Hematopoietic multipotent progenitor cell treated with erythropoietin and hydrocortisone succinate and interleukin-3 and kit ligand, for 17 days (in vitro differentiated cells): ENCODE results near the gene PDP2.

Experiments
- DNase-seq: peaks from one replicate; pipeline ENCODE4 v3.0.0-alpha.2; 2015; ENCODE audit warnings: low spot score

Gene PDP2

DNA sequence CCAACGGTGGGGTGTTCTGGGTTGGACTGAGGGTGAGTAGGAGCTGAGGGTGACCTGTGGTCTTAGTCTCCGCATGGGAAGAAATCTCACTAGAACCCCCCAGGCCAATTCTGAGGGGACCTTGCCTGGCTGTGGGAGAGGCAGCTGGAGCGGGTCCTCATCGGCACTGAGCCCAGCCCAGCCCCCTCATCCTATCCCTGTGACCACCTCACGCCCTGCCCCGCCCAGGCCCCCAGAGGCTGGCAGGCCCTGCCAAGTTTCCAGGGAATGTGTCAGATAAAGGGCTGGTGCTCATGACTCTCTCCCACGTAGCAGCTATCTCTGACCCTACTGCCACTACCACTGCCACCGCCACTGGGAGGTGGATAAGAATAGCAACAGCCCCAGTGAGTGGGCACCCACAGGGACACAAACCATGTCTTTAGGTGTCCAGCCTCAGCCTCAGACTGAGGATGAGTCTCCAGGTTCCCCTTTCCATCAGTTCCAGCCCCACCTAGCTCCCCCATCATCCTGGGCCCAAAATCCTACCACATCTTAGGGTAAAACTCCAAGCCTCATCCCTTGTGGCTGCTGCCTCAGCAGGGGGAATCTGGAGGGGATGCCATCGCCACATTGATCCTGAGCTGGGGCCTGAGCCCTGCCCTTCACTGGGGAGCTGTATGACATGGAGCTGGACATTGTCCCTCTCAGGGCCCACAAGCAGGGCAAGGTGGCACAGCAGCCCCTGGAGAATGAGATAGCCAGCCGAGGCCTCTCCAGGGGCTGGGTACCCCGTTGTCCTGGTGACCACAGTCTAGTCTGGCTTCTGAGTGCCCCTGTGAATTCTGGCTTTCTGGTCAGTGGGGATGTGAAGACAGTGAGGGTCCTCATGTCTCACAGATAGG is 23.5 kb downstream of the PDP2 start:
- peak; percentile 37 for DNase-seq

DNA sequence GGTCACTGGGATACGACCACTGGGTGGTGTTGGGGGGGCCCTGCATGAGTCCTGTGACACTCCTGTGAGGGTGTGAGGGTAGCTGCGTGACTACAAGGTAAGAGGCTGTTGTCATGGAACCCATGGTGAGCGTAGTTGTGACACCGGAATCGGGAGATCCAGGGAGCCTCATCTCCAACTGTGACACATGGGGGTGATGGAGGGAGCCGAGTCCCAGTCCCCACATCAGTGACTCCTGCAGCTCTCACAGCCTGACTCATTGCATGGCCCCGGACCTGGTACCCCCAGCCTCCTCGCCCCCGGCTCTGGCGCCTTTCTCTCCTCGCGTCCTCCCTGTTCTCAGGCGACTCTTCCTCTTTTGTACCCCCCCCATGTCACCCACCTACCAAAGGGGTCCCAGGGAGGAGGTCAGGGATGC is 24.1 kb downstream of the PDP2 start:
- no peak for DNase-seq

DNA sequence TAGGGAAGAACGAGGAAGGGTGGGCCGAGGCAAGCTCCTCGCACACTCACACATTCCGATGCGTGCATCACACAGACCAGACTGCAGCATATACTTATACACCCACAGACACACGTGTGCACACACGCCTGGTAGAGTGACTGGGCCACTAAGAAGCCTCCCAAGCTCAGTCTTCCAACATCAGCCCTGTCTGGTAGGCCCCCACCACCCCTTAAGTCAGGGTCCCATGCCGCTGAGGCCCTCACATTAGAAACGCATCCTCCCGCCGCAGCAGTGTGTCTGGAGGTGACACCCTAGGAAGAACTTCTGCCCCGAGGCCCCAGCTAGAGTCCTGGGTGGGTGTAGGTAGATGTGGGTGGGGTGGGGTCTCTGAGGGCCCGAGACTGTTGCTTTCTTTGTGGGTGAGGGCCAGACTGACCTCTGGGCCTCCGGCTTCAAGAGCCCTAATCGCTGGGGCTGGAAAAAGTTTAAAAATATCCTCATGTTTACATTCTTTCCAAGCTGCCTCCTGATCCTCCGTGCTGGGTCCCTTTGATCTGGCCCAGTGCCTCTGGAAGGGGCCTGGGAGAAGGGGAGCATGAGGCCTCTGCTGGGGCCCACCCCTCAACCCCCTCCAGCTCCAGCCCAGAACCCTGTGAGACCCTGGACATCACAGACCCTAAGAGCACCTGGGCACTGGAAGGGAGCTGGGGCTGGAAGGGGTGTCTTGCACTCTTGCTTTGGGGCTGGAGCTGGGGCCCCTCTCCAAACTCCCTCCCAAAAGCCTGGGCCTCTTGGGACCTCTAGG is 24.7 kb downstream of the PDP2 start:
- DNase-seq: no peak

DNA sequence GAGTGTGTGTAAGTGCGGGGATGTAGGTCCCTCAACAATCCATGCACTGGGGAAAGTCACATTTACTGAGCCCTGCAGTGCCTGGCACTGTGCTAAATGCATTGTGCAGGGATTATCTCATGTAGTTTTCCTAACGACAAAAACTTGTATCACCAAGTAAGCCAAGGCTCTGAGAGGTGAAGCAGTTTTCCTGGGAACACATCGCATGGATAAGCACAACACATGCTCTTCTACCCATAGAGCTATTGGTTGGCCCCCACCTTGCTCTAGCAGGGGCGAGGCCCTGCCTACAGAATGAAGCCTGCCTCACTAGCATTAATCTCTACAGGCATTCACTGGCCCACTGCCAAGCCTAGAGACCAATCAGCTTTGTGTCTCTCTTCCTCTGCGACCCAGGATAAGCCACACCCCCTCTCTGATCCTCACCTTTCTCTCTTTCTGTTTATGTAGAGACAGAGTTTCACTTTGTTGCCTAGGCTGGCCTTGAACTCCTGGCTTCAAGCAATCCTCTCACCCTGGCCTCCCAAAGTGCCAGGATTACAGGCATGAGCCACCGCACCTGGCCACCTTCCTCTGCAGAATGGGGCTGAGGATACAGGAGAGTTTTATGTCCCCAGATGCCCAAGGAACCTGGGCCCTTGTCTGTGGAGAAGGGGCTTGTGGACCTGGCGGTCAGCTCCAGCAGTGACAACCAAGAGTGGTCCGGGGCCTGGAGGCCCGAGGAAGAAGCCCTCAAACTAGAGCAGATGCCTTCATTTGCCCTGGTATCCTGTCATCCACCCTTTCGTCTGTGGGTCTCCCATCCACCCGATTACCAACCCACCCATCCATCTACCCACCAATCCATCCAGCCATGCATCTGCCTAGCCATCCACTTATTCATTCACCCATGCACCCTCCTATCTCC is 25.6 kb downstream of the PDP2 start:
- DNase-seq: peak; percentile 85

DNA sequence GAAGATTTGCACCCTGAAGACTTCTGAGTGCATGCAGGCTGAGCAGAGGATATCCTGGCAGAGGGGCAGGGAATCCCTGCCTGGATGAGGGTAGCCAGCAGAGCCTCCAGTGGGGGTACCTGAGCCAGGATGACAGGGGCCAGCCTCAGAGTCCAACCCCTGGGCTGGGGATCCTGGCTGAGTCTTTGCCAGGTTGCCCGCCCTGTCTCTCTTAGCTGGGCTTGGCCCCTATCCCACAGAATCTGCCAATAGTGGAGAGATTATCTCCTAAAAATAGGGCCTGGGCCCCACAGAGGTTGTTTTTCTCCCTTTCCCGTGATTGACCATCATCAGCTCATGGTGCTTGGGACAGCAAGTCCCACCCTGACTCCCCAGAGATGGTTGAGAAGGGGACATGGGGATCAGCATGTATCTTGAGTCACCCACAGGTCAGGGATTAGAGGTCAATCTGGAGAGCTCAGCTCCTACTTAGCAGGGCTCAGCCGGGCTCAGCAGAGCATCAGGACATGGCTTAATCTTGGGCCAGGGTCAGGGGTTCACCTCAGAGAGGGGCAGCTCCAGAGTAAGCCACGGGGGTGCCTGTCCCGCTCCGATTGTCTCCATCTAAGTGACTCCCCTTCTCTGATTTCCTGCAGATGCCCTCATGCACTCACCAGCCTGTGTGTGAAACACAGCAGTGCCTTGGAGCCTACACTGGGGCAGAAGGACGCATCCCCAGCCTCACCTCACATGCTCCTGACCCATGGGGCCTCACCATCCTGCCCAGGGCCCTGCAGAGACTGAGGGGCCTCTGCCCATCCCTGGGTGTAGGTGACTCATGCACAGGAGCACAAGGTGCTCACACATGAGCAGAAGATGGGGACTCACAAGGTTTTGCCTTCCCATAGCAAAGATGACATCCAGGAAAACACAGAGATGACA is 26.9 kb downstream of the PDP2 start:
- no peak for DNase-seq

DNA sequence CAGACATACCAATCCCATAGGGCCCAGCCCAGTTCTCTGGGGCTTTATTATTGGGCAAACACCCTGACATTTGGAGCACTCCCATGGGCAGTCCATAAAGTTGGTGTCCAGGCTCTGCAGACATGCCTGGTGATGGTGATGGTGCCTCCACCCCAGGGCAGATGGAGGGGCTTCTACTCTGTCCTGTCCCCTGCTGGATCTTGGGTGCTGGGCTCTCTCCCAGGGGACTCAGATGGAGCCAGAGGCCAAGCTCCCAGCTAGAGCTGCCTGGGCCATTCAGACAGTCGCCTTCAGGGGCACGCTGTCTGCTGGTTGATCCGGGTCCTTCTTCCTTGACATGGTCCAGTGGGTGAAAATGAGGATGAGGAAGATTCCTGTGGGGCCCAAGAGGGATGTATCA is 27.8 kb downstream of the PDP2 start:
- no peak for DNase-seq

DNA sequence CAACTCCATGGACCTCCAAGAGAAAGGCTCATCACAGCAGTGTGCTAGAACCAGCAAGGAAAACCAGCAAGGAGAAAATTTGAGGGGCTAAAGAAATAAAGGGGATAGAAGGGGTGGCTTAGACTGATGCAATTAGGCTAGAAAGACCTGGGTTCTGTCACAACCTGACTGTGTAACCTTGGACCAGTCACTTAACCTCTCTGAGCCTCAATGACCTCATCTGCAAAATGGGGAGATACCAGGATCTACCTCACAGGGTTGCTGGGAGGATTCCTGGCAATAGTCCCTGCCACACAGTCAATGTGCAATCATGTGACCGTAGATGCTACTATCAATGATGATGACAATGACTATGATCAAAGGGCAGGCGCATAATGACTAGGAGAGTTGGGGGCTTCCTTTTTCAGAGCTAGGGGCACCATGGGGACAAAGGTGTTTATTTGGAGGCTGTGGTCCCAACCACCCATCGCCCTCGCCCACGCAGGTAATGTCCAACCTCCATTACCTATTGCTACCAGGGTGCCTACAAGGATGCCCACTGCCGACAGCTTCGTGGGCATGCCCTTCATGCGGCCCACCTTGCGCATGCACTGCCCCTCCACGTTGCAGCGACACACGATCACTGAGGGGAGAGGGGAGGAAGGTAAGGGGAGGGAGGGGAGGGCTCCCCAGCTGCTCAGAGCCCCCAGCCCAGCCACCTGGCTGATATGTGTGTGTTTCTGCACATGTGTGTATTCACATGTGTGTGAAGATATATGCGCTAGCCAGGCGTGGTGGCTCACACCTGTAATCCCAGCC is 28.6 kb downstream of the PDP2 start:
- DNase-seq: no peak

DNA sequence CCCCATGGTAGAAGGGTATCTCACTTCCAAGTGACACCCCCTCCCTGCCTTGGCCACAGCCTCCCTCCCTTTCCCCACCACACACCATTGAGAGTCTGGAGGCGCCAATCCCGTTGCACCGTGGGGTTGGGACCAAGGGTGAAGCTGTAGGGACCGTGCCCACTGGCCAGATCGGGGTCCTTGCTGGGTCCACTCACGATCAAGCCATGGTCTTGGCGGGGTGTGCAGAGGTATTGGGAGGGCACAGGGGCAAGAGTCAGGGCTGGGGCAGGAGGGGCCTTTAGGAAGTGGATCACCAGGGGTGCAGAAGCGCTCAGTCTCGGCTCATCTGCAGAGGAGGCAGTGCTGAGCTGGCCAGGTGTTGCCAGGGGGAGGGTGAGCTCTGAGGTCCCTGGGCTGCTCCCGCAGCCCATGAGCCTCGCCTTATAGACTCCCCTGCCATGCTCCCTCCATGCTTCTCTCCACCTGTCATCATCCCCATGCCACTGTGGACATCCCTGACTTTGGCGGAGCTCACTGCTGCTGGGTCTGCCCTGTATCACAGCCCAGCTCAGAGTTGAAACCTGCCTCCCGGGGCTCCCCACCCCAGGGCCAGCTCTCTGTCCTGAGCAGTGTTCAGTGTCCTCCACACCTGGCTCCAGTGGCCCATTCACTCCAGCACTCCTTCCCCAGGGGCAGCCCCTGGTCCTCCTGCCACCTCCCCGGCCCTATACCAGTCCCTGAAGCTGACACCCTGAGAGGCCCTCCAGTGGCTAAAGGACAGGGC is 30.0 kb downstream of the PDP2 start:
- no peak for DNase-seq

DNA sequence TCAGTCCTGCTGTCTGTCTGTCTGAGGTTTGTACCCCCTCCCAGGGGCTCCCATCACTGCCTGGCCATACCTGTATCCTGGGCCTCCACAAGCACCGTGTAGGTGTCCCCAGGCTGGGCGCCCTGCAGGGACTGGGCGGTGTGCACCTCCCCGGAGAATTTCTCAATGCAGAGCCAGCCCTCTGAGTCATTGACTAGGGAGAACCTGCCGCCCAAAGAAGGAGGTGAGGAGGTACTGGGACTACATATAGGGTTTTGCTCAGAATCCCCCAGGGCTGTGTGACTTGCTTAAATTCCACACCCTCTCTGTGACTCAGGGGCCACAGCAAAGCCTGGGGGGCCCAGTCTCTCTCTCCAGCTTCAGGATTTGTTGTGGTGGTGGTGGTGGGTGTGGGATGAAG is 30.8 kb downstream of the PDP2 start:
- no peak for DNase-seq

DNA sequence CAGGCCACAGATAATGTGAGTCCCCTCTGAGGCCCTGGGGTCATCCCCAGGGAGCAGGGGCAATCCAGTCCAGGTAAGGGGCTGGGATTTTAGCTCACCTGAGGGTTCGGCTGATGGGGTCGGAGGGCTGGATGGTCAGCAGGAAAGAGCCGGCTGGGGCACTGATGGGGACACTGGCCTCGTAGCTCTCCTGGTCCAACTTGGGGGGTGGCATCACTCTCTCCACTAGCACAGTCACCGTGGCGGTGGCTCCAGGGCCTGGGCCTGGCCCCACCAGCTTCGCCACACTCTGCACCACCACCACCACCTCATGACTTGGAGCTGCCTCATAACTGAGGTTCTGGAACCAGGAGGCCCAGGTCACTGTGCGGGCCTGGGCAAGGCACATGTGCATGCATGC is 31.5 kb downstream of the PDP2 start:
- DNase-seq: no peak

DNA sequence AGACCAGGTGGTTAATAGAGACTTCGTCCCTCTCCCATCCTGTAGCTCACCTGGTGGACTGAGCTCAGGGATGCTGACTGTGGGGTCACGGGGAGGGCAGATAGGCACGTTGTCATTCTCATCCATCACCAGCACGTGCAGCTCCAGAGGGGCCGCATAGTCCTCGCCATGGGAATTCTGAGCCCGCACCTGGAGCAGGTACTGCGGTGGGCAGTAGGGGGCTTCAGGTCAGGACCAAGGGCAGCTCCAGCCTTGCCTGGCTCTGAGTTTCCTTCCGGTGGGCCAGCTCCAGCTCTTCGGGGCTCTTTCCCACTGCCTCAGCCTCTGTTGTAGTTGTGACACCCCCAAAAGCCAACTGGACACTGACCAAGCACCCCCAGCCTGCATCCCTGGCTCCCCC is 32.8 kb downstream of the PDP2 start:
- DNase-seq: no peak

DNA sequence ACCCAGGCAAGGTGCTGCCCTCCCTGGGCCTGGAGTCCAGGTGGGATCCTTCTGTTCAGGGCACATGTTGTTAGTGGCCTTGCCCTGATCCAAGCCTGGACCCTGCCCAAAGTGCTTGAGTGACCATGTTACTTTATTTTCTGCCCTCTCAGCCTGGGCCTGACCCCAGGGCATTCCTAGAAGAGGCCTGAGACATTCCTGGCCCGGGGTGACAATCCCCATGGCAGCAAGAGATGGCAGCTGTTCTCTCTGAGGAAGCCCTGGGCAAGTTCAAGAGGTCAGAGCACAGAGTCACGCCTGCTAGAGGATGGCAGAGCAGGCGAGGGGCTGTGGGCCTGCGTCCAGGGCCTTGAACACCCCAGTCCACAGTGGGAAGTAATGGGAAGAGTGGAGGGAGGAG is 33.4 kb downstream of the PDP2 start:
- DNase-seq: no peak

DNA sequence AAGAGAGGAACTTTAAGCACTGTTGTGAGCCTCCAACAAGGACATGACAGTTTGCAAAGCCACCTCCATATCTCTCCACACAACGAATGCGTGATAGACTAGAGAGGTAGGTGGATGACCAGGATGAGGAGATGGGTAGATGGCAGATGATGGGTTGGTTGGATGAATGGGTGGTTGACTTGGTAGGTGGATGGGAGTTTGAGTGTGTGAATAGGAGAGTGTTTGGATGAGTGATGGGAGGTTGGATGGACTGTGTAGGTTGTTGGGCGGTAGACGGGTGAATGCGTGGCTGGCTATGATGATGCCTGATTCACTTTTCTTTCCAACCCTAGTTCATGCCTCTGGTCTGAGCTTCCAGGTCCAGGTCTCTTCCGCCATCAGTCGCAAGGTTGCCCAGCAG is 34.2 kb downstream of the PDP2 start:
- no peak for DNase-seq

DNA sequence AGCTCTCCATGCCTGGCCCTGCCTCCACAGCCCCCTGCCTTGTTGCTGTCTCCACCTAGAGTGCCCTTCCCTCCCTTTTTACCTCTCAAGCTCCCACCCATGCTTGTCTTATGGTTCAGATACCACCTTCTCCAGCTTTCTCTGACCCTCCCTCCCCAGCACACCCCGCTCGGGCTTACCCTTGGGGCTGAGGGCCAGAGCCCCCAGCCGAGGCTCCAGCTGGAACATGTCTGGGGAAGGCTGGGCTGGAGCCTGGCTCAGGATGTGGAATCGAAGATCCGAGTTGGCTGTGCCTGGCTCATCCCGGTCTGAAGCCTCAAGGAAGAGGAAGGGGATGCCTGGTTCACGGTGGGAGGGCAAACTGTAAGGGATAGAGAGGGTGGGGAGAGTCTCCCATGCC is 34.7 kb downstream of the PDP2 start:
- no peak for DNase-seq

DNA sequence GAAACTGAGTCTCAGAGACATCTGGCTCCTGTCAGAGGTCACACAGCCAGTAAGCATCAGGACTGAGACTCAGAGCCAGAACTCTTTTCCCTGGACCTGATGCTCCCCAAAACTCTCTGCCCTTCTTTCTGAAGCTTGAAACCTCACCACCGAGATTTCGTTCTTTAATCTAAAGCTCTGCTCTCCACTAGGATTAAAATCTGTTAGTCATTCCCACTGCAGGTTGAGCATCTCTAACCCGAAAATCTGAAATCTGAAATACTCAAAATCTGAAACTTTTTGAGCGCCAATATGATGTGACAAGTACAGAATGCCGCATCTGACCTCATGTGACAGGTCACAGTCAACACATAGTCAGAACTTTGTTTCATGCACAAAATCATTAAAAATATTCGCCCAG is 36.2 kb downstream of the PDP2 start:
- no peak for DNase-seq

DNA sequence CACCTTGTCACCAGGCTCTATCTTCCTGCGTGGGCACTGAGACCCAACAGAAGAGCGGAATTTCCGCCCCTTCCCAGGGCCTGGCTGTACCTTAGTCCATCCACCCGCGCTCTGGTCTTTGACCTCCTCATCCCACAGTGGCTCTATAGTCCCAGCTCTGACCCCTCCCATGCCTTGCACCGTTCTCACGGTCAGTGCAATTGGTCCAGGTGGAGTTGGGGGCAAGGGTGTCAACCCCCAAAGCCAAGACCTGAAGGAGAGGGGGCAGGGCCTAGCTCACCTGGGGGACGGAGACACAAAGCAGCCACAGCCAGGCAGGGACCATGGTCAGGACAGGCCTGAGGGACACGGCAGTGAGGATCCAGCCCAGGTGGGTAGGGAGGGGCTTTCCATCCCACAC is 37.4 kb downstream of the PDP2 start:
- DNase-seq: no peak

DNA sequence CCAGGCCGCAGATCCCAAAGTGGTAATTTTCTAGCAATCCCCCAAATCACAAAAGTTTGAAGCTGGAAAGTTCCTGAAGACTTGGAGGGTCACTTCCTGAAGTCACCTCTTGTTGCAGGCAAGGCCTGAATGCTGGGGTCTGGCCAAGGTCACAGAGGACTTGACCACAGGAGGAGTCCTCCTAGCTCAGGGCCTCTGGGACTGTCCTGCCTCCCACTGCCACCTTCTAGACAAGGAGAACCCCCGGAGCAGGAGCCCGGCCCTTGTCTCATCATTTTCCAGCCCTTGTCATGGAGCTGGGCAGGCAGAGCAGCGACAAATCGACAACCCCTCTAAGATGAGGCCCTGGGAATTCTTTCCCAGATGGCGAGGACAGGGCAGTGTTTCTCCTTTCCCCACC is 38.0 kb downstream of the PDP2 start:
- DNase-seq: no peak

DNA sequence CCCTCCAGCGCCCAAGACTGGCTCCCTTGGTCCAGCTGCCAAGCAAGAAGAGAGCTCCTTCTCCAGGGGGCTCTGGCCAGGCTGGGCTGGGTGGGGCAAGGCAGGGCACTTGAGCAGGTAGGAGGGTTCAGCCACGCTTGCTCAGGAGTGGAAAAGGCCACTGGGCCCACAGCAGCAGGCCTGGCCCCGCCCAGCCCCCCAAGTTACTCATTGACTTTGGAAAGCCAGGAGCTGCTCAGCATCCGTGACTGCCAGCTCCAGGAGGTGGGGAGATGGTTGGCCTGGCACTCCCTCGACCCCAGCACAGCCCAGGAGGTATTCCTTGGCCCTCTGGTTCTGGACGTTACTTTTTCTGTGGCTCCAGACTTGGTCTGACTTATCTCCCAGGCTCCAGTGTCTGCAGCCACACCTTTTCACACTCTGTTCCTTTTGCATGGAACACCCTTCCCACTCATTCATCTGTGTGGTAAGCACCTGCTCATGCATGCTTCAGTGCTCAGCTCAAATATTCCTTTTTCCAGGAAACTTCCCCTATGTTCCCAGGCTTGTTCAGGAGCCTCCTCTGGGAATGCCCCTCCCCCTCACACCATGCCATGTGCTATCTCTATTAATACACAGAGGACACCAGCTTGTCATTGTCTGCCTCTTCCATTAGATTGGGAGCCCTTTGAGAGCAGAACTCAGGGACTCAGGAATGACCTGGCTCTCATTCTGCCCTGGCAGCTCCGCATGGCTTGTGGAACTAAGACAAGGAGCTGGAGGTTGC is 38.7 kb downstream of the PDP2 start, which contains the start of gene CDH16:
Gene CDH16 (minus strand): TSS at position 83 of the 766 bp plus-strand sequence. CDS start 820 bp downstream, outside the sequence.
- no peak for DNase-seq
